ENCODE measurements around the gene MANBA.

DNA sequence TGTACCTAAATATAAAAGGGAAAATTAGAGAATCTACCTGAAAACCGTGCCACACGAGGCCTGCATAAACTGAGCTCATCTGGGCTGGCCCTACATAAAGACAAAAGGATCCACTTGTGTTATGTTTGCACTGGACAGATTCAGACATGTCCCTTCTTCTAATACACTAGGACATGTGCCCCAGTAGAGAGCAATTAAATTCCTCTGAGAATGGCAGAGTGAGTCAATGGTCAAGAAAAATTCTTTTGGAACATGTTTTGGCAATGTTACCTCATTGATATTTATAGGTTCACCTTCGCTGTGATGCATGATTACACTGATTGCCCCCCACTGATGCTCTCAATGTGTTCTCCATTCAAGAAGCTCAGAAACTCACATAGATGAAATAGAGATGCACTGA, 95.2 kb downstream of the MANBA start:
- no peak for TF ChIP-seq CTCF (conservative IDR thresholded peaks at IDR 0.05)
- no peak for TF ChIP-seq ZFX (IDR thresholded peaks at IDR 0.05)
